ENCODE measurements around the gene ALDH1A1.

- TF ChIP-seq POLR2A (IDR thresholded peaks at IDR 0.05; ENCODE audit: extremely low read depth, insufficient read length) (no peak), CTCF (IDR thresholded peaks at IDR 0.05; ENCODE audit: low read depth, low read length) (no peak)
These were observed 37.2 kb downstream of the ALDH1A1 start for GRCh38 chr9:72915659-72916058.

All from NB4 (cell line).